Neural crest cell (in vitro differentiated cells): ENCODE data around the gene SNX24. TPM values are rescaled to one million over a fixed set of nuclear protein-coding genes. Genes with fewer than 3 reads are reported as not detected.

Experiments
- DNase-seq: peaks from one replicate; pipeline ENCODE4 v3.0.0; 2021; ENCODE audit warnings: low read depth, mixed read lengths, low spot score
- H3K27ac Mint-ChIP-seq: one replicate; pipeline ENCODE4 v1.8.0; 2021; ENCODE audit warnings: mild to moderate bottlenecking, mixed read lengths; ENCODE audit not compliant: unreplicated experiment
- H3K27me3 Mint-ChIP-seq: 2 replicates; pipeline ENCODE4 v1.8.0; 2021; ENCODE audit warnings: low read depth, mild to moderate bottlenecking, mixed read lengths
- H3K36me3 Mint-ChIP-seq: 2 replicates; pipeline ENCODE4 v1.8.0; 2021; ENCODE audit warnings: low read depth, mild to moderate bottlenecking, mixed read lengths
- H3K4me1 Mint-ChIP-seq: 2 replicates; pipeline ENCODE4 v1.8.0; 2021; ENCODE audit warnings: mixed read lengths
- H3K4me3 Mint-ChIP-seq: one replicate; pipeline ENCODE4 v1.8.0; 2021; ENCODE audit warnings: mild to moderate bottlenecking, mixed read lengths
- H3K9me3 Mint-ChIP-seq: 2 replicates; pipeline ENCODE4 v1.8.0; 2021; ENCODE audit warnings: mixed read lengths
- total RNA-seq: library from RNA; stranded (reverse); gene quantifications from 2 replicates; pipeline ENCODE4 v1.2.1, GENCODE V29; 2021
- TF ChIP-seq, protein P1 (sequence below): fragments of 200-600 bp; sonication (generic); conservative IDR thresholded peaks from 2 replicates; pipeline ENCODE4 v1.5.0; 2021; ENCODE audit warnings: antibody characterized with exemption, mild to moderate bottlenecking

The SNX24 gene
- total RNA-seq, 1 donor from 2014 or later, result 19.7 TPM

DNA sequence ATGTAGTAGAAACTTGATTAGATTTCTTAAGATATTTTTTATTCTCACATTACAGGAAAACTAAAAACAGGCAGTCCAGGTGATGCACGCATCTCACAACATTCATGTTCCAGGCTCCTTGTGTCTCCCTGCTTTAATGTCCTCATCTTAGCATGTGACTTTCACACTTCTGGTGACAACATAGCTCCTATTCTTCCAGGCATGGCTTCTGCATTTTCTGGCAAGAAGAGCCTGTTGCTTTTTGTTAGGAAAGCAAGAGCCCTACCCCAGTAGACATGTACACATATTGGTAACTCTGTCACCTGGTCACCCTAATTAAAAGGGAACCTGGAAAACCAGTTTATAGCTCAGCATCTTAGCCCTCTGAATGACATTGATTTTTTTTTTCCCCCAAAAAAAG lies 98.6 kb downstream of the SNX24 start:
- Mint-ChIP-seq H3K9me3 (no peaks in the 10 kb centered on the region), H3K27ac (no peak overlapping the region), H3K4me1 (peaks cover 4% of the 10 kb centered on the region), H3K27me3 (no peaks in the 10 kb centered on the region), H3K36me3 (peaks cover 4% of the 10 kb centered on the region), H3K4me3 (no peak overlapping the region)
- TF ChIP-seq, protein P1, sequence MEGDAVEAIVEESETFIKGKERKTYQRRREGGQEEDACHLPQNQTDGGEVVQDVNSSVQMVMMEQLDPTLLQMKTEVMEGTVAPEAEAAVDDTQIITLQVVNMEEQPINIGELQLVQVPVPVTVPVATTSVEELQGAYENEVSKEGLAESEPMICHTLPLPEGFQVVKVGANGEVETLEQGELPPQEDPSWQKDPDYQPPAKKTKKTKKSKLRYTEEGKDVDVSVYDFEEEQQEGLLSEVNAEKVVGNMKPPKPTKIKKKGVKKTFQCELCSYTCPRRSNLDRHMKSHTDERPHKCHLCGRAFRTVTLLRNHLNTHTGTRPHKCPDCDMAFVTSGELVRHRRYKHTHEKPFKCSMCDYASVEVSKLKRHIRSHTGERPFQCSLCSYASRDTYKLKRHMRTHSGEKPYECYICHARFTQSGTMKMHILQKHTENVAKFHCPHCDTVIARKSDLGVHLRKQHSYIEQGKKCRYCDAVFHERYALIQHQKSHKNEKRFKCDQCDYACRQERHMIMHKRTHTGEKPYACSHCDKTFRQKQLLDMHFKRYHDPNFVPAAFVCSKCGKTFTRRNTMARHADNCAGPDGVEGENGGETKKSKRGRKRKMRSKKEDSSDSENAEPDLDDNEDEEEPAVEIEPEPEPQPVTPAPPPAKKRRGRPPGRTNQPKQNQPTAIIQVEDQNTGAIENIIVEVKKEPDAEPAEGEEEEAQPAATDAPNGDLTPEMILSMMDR, result no peak
- no peak for DNase-seq

DNA sequence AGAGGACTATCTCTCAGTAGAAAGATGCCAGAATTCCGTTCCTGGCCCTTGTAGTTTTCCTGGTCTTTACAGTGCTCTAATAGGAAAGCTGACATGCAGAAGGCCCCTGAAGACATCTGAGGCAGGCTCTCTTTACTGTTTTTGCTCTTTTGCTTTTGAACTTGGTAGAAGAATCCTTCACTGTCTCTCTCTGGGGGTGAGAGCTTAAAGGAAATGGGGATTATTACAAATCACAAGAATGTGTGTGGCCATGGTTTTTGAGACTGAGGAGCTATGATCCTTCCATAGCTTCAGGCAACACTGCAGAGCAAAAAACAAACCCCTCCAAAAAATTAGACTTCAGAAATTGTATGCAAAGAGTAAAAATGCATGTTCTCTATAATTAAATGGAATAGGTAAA lies 102.0 kb downstream of the SNX24 start:
- TF ChIP-seq, protein P1, result no peak
- DNase-seq, result no peak
- Mint-ChIP-seq H3K36me3 (no peaks in the 10 kb centered on the region), H3K4me3 (no peak overlapping the region), H3K9me3 (no peaks in the 10 kb centered on the region), H3K27ac (no peak overlapping the region), H3K27me3 (no peaks in the 10 kb centered on the region), H3K4me1 (peaks cover 2% of the 10 kb centered on the region)

DNA sequence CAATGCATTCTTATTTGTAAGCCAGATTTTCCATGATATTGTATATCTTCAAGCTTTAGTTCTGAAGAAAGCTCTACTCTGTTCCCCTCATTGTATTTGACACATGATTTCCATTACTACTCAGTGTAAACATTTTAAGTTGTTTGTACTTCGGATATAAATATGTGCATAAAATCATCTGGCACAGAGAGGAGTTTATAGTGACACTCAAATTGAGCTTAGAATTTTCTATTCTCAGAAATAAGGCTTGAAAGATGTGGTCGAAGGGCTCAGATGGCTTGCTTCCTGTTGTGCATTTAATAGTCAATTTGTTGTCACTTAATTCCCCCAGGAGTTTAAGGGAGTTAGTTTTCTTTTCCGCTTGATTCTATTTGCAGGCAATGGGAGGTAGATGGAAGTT lies 102.4 kb downstream of the SNX24 start:
- Mint-ChIP-seq H3K27me3 (no peaks in the 10 kb centered on the region), H3K9me3 (no peaks in the 10 kb centered on the region), H3K4me1 (no peaks in the 10 kb centered on the region), H3K4me3 (no peak overlapping the region), H3K27ac (no peak overlapping the region), H3K36me3 (no peaks in the 10 kb centered on the region)
- no peak for DNase-seq
- TF ChIP-seq, protein P1, result no peak

DNA sequence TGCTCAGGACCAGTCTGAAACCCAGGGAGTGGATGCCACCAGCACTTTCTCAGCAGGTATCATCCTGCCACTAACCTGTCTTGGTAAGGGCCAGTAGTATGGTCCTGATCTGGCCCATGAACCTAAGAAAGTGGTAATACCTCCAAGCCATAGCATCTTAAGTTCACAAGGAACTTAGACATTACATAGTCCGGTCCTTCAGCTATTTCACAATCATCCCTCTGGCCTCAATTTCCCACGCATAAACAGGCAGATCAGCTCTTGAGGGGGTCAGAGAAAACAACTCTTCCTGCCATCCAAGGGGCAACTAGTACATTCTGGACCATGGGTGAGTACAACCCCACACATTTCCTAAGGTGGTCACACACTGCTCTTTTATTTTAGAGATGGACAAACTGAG lies 102.9 kb downstream of the SNX24 start:
- Mint-ChIP-seq H3K27ac (no peak overlapping the region), H3K4me3 (no peak overlapping the region), H3K4me1 (no peaks in the 10 kb centered on the region)

DNA sequence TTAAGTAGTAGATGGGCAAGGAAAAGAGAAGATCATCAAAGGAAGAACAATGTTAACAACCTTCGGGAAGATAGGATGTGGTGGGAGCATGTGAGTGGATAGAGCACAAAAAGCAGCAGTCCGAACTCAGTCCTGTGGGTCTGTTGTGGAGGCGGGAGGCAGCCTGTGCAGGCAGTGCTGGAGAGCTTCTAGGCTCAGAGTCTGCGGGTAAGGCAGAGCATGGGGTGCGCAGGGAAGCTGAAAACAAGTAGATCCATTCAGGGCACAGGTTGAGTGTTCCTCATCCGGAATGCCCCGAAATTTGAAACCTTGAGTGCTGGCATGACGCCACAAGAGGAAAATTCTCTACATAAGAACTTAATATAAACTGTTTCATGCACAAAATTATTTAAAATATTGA lies 106.2 kb downstream of the SNX24 start:
- Mint-ChIP-seq H3K4me3 (no peak overlapping the region), H3K27me3 (no peaks in the 10 kb centered on the region), H3K9me3 (peaks cover 2% of the 10 kb centered on the region), H3K36me3 (peaks cover 14% of the 10 kb centered on the region), H3K4me1 (no peaks in the 10 kb centered on the region), H3K27ac (peak overlapping the region; percentile 0)
- DNase-seq, result no peak
- TF ChIP-seq, protein P1, result no peak

More for the DNA sequence above, 102.9 kb downstream of the SNX24 start:
- no peaks in the 10 kb centered on the region for H3K9me3 Mint-ChIP-seq
- no peak for DNase-seq
- H3K36me3 Mint-ChIP-seq, result no peaks in the 10 kb centered on the region
- TF ChIP-seq, protein P1, result no peak
- no peaks in the 10 kb centered on the region for H3K27me3 Mint-ChIP-seq

DNA sequence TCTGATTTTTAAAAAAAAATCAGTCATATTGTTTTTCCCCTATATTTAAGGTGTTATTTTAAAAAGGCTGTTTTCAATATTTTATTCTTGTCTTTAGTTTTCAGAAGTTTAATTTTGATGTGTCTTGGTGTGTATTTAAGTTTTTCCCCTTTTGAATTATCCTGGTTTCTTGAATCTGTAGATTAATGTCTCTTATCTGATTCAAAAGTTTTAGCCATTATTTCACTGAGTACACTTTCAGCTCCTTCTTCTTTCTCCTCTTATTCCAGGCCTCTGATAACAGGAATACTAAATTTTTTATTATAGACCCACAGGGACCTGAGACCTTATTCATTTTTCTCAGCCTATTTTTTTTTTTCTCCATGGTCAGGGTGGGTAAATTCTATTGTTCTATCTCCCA lies 109.3 kb downstream of the SNX24 start:
- peaks cover 3% of the 10 kb centered on the region for H3K9me3 Mint-ChIP-seq
- no peak for DNase-seq
- H3K4me1 Mint-ChIP-seq, result peaks cover 4% of the 10 kb centered on the region
- no peak overlapping the region for H3K27ac Mint-ChIP-seq
- TF ChIP-seq, protein P1, result no peak
- no peaks in the 10 kb centered on the region for H3K27me3 Mint-ChIP-seq
- H3K36me3 Mint-ChIP-seq, result peaks cover 21% of the 10 kb centered on the region
- no peak overlapping the region for H3K4me3 Mint-ChIP-seq
